NT2/D1 (cell line): ENCODE data around the gene TTLL1.

Experiments used
- SUZ12 ChIP-seq: IDR thresholded peaks from 2 replicates; pipeline ENCODE4 v1.6.1; 2011; ENCODE audit not compliant: insufficient read length, insufficient read depth; ENCODE audit errors: extremely low read depth
- YY1 ChIP-seq: IDR thresholded peaks from 2 replicates; pipeline ENCODE4 v1.6.1; 2011; ENCODE audit not compliant: insufficient read length, insufficient read depth
- ZNF274 ChIP-seq: IDR thresholded peaks from 2 replicates; pipeline ENCODE4 v1.6.1; 2011; ENCODE audit warnings: mild to moderate bottlenecking, low read depth, low read length

DNA sequence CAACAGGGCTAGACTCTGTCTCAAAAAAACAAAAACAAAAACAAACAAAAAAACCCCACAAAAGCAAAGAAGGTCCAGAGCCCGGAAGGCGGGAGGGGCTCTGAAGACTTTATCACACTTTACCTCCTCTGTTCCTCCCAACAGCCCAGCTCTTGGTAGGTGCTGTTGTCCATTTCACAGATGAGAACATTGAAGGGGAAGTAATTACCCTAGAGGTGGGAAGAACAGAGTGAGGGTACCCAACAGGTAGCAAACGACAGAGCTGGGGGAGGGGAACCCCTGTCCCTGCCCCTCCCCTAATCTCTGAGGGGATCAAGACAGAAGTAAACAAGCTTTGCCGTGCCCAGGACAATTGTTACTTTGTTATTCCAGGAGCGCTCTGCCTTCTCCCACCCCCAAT is 20.3 kb upstream of the TTLL1 start:
- TF ChIP-seq ZNF274 (no peak), YY1 (no peak), SUZ12 (no peak)
